IMR-90 (cell line): ENCODE results near the gene SYTL1. TPM values are rescaled to one million over a fixed set of nuclear protein-coding genes. Genes with fewer than 3 reads are reported as not detected.

Source experiments
- ATAC-seq: fragments of 200-7000 bp; cut with Tn5 transposase; 2 replicates; pipeline ENCODE4 v1.9.1; 2020; ENCODE audit warnings: low read depth, mild to moderate bottlenecking, moderate library complexity
- BruUV-seq: library from RNA; stranded (reverse); fragments of 400-500 nt; replicated peaks from 2 replicates; lab custom pipeline; 2021; lab: Mats Ljungman, UMichigan
- CTCF ChIA-PET: fragments of 300-600 bp; formaldehyde crosslinking; extraction: SDS; loops from one replicate; lab custom pipeline; 2021; ENCODE audit warnings: antibody characterized with exemption; lab: Yijun Ruan, JAX
- POLR2A ChIA-PET: fragments of 300-600 bp; sonication (Branson Sonifier 250); formaldehyde crosslinking; loops from one replicate; lab custom pipeline; 2022; ENCODE audit warnings: antibody characterized with exemption; ENCODE audit not compliant: unreplicated experiment; lab: Charles Lee
- DNase-seq: peaks from one replicate; pipeline ENCODE4 v3.0.0; 2013
- H2AFZ ChIP-seq: replicated peaks from 2 replicates; pipeline ENCODE3; 2013; ENCODE audit warnings: low read length, mild to moderate bottlenecking; ENCODE audit not compliant: poor library complexity
- H2AK5ac ChIP-seq: 2 replicates; pipeline ENCODE4 v1.6.1; 2013; ENCODE audit warnings: low read depth, low read length, inconsistent platforms
- H2AK9ac ChIP-seq: replicated peaks from 2 replicates; pipeline ENCODE3; 2013; ENCODE audit warnings: mild to moderate bottlenecking, low read depth, low read length, moderate library complexity; ENCODE audit not compliant: poor library complexity
- H2BK120ac ChIP-seq: 2 replicates; pipeline ENCODE4 v1.6.1; 2013; ENCODE audit warnings: low read depth, low read length, inconsistent platforms
- H2BK15ac ChIP-seq: 3 replicates; pipeline ENCODE4 v1.6.1; 2013; ENCODE audit warnings: low read depth, low read length, inconsistent platforms
- H2BK20ac ChIP-seq: 2 replicates; pipeline ENCODE4 v1.6.1; 2013; ENCODE audit warnings: low read depth, mild to moderate bottlenecking, inconsistent platforms, low read length, moderate library complexity
- H2BK5ac ChIP-seq: 2 replicates; pipeline ENCODE4 v1.6.1; 2013; ENCODE audit warnings: mild to moderate bottlenecking, low read depth, low read length, inconsistent platforms; ENCODE audit not compliant: poor library complexity, severe bottlenecking
- H3K14ac ChIP-seq: replicated peaks from 2 replicates; pipeline ENCODE4 v1.6.1; 2013; ENCODE audit warnings: low read depth, low read length, inconsistent platforms
- H3K18ac ChIP-seq: 2 replicates; pipeline ENCODE4 v1.6.1; 2013; ENCODE audit warnings: low read depth, low read length, control low read depth
- H3K23ac ChIP-seq: 2 replicates; pipeline ENCODE4 v1.6.1; 2013; ENCODE audit warnings: low read depth, low read length, inconsistent platforms
- H3K27ac ChIP-seq: 2 replicates; pipeline ENCODE4 v1.5.1; 2013; ENCODE audit warnings: mild to moderate bottlenecking, control low read depth, low read length; ENCODE audit not compliant: insufficient read depth
- H3K27me3 ChIP-seq: 2 replicates; pipeline ENCODE4 v1.6.1; 2013; ENCODE audit warnings: low read length; ENCODE audit not compliant: control insufficient read depth, insufficient read depth
- H3K36me3 ChIP-seq: 2 replicates; pipeline ENCODE4 v1.6.1; 2013; ENCODE audit warnings: low read length, mixed read lengths; ENCODE audit not compliant: control insufficient read depth, insufficient read depth
- H3K4ac ChIP-seq: 2 replicates; pipeline ENCODE4 v1.6.1; 2013; ENCODE audit warnings: low read depth, low read length, inconsistent platforms
- H3K4me1 ChIP-seq: 2 replicates; pipeline ENCODE4 v1.6.1; 2013; ENCODE audit warnings: low read length, mixed read lengths; ENCODE audit not compliant: control insufficient read depth, insufficient read depth
- H3K4me2 ChIP-seq: 2 replicates; pipeline ENCODE4 v1.6.1; 2013; ENCODE audit warnings: low read depth, mild to moderate bottlenecking, control low read depth, low read length, moderate library complexity
- H3K4me3 ChIP-seq: 2 replicates; pipeline ENCODE4 v1.5.1; 2013; ENCODE audit warnings: low read depth, mild to moderate bottlenecking, control low read depth, low read length, moderate library complexity; ENCODE audit not compliant: insufficient read depth
- H3K56ac ChIP-seq: 2 replicates; pipeline ENCODE4 v1.6.1; 2013; ENCODE audit warnings: low read length, inconsistent platforms; ENCODE audit not compliant: insufficient read depth; ENCODE audit errors: extremely low read depth
- H3K79me1 ChIP-seq, 2 experiments: 2 replicates each; pipeline ENCODE4 v1.6.1; 2013; ENCODE audit warnings: low read length in 2 of 2, inconsistent platforms in 1 of 2, low read depth in 1 of 2
- H3K9ac ChIP-seq: 2 replicates; pipeline ENCODE4 v1.6.1; 2013; ENCODE audit warnings: low read depth, low read length, control low read depth
- H3K9me1 ChIP-seq: 2 replicates; pipeline ENCODE4 v1.6.1; 2013; ENCODE audit warnings: low read length, inconsistent platforms; ENCODE audit not compliant: insufficient read depth
- H3K9me3 ChIP-seq: 2 replicates; pipeline ENCODE4 v1.6.1; 2013; ENCODE audit warnings: low read length; ENCODE audit not compliant: control insufficient read depth, insufficient read depth
- H4K20me1 ChIP-seq: 2 replicates; pipeline ENCODE4 v1.6.1; 2013; ENCODE audit warnings: low read length, inconsistent platforms; ENCODE audit not compliant: insufficient read depth
- H4K5ac ChIP-seq: 2 replicates; pipeline ENCODE4 v1.6.1; 2013; ENCODE audit warnings: mild to moderate bottlenecking, low read depth, low read length, control low read depth
- H4K8ac ChIP-seq, 2 experiments: 2 replicates each; pipeline ENCODE4 v1.6.1; 2013; ENCODE audit warnings: low read depth in 2 of 2, low read length in 2 of 2, control low read depth in 1 of 2, inconsistent platforms in 1 of 2
- H4K91ac ChIP-seq: 2 replicates; pipeline ENCODE4 v1.6.1; 2013; ENCODE audit warnings: low read depth, low read length, inconsistent platforms; ENCODE audit not compliant: insufficient read depth
- BHLHE40 ChIP-seq: fragments of 150-350 bp; IDR thresholded peaks from 2 replicates; pipeline ENCODE4 v1.6.1; 2016; ENCODE audit warnings: mild to moderate bottlenecking, low read depth, low read length
- CEBPB ChIP-seq: IDR thresholded peaks from 2 replicates; pipeline ENCODE4 v1.6.1; 2012; ENCODE audit warnings: low read depth, low read length, improper control_type of control experiment
- CHD1 ChIP-seq: IDR thresholded peaks from 2 replicates; pipeline ENCODE4 v1.6.1; 2012; ENCODE audit warnings: low read depth, low read length, improper control_type of control experiment
- CTCF ChIP-seq: conservative IDR thresholded peaks from 2 replicates; pipeline ENCODE4 v1.5.1; 2012; ENCODE audit warnings: mild to moderate bottlenecking, low read depth, low read length, improper control_type of control experiment
- ELK1 ChIP-seq: fragments of 150-350 bp; IDR thresholded peaks from 2 replicates; pipeline ENCODE4 v1.6.1; 2016; ENCODE audit warnings: low read depth, mild to moderate bottlenecking, low read length, moderate library complexity, borderline replicate concordance
- FOS ChIP-seq: fragments of 150-350 bp; IDR thresholded peaks from 2 replicates; pipeline ENCODE4 v1.6.1; 2016; ENCODE audit warnings: low read depth, low read length
- MAFK ChIP-seq: IDR thresholded peaks from 2 replicates; pipeline ENCODE4 v1.6.1; 2012; ENCODE audit warnings: low read depth, low read length, improper control_type of control experiment
- MAZ ChIP-seq: IDR thresholded peaks from 2 replicates; pipeline ENCODE4 v1.6.1; 2012; ENCODE audit warnings: low read depth, mild to moderate bottlenecking, low read length, improper control_type of control experiment, moderate library complexity, borderline replicate concordance
- MXI1 ChIP-seq: IDR thresholded peaks from 2 replicates; pipeline ENCODE4 v1.6.1; 2012; ENCODE audit warnings: low read depth, mild to moderate bottlenecking, low read length, moderate library complexity, borderline replicate concordance
- NFE2L2 ChIP-seq: fragments of 150-350 bp; IDR thresholded peaks from 2 replicates; pipeline ENCODE4 v1.6.1; 2016; ENCODE audit warnings: low read depth, mild to moderate bottlenecking, low read length
- POLR2A ChIP-seq: IDR thresholded peaks from 2 replicates; pipeline ENCODE4 v1.6.1; 2012; ENCODE audit warnings: mild to moderate bottlenecking, low read depth, low read length
- RAD21 ChIP-seq: IDR thresholded peaks from 2 replicates; pipeline ENCODE4 v1.6.1; 2012; ENCODE audit warnings: low read length, improper control_type of control experiment
- RCOR1 ChIP-seq: IDR thresholded peaks from 2 replicates; pipeline ENCODE4 v1.6.1; 2012; ENCODE audit warnings: mild to moderate bottlenecking, low read length, improper control_type of control experiment; ENCODE audit not compliant: insufficient replicate concordance
- RFX5 ChIP-seq: IDR thresholded peaks from 2 replicates; pipeline ENCODE4 v1.8.0; 2012; ENCODE audit warnings: low read depth, mild to moderate bottlenecking, low read length, moderate library complexity
- SMC3 ChIP-seq: fragments of 150-350 bp; IDR thresholded peaks from 2 replicates; pipeline ENCODE4 v1.6.1; 2016; ENCODE audit warnings: low read depth, mild to moderate bottlenecking, antibody characterized with exemption, low read length, moderate library complexity
- USF2 ChIP-seq: fragments of 150-350 bp; IDR thresholded peaks from 2 replicates; pipeline ENCODE4 v1.6.1; 2017; ENCODE audit warnings: mild to moderate bottlenecking, antibody characterized with exemption, low read length, low read depth
- WGBS, 2 experiments: methylation state at CpG; one replicate each; pipeline versions ENCODE4 v1.1.5 to v1.1.7; 2013; ENCODE audit warnings: missing lambda C conversion rate in 2 of 2; ENCODE audit not compliant: insufficient read length in 1 of 2; ENCODE audit errors: extremely low coverage in 2 of 2; 5-methylcytosine and 5-hydroxymethylcytosine counted together
- dilution Hi-C: fragments of 300-500 bp; cut with HindIII; formaldehyde crosslinking; loops from one replicate; pipeline ENCODE4 v1.14.3; 2018; ENCODE audit warnings: low sequenced_read_pairs; ENCODE audit not compliant: unreplicated experiment
- in situ Hi-C: fragments of 300-500 bp; cut with MboI; formaldehyde crosslinking; loops from 3 replicates; pipeline ENCODE4 v1.14.3; 2019; ENCODE audit warnings: low sequenced_read_pairs, inconsistent platforms, mixed read lengths
- intact Hi-C: fragments of 100-400 bp; cut with micrococcal nuclease; formaldehyde crosslinking; loops from 2 replicates; pipeline ENCODE4 v1.10.0; 2022
- polyA plus RNA-seq, 3 experiments: library from polyadenylated mRNA; depleted of rRNA; stranded (reverse); fragments of >200 nt; gene quantifications; 2 replicates each; pipeline ENCODE4 v1.2.3, GENCODE V29; 2012; ENCODE audit warnings: low replicate concordance in 1 of 3
- total RNA-seq: library from RNA; depleted of rRNA; stranded (reverse); fragments of >200 nt; gene quantifications from 2 replicates; pipeline ENCODE4 v1.2.3, GENCODE V29; 2012

SYTL1 gene
- total and polyA plus RNA-seq, 2 of the 4 experiments (the other 2 are of a cell fraction): 0.18 to 1.0 TPM

- POLR2A ChIA-PET: no interaction called here
- Histone ChIP-seq H3K79me1 (peaks cover 0 to 14% of the 10 kb centered on the region in 2 experiments; a peak in 3 of 4 replicates), H3K18ac (no peak overlapping the region), H3K9me3 (no peaks in the 10 kb centered on the region), H2BK5ac (no peak overlapping the region), H3K9ac (no peak overlapping the region), H3K4me2 (no peak overlapping the region), H3K4ac (no peak overlapping the region), H4K5ac (no peak overlapping the region), H2BK20ac (no peak overlapping the region), H3K23ac (no peak overlapping the region), H4K91ac (no peak overlapping the region), H4K20me1 (no peaks in the 10 kb centered on the region), H3K4me3 (no peak overlapping the region), H3K4me1 (peaks cover 8% of the 10 kb centered on the region), H2AK9ac (peak overlapping the region; percentile 2), H3K27ac (no peak overlapping the region), H2AFZ (peak overlapping the region; percentile 29), H2BK120ac (no peak overlapping the region), H3K14ac (no peak overlapping the region), H3K27me3 (peaks cover 8% of the 10 kb centered on the region; the same call in 1 of the 2 replicates), H4K8ac (no peak overlapping the region), H3K9me1 (peaks cover 9% of the 10 kb centered on the region), H2AK5ac (peak overlapping the region; percentile 64), H3K36me3 (no peaks in the 10 kb centered on the region), H3K56ac (no peak overlapping the region), H2BK15ac (no peak overlapping the region)
- ATAC-seq (no peak), DNase-seq (no peak)
- intact Hi-C loops: no loop called here
- WGBS, 2 experiments: no CpG with 5 or more reads among the region's 5 CpGs
- dilution Hi-C loops: no loop called here
- BruUV-seq: no TSS peak
- no peak for TF ChIP-seq BHLHE40
- peak; percentile 68 for TF ChIP-seq RAD21
- no peak for TF ChIP-seq CHD1
- no peak for TF ChIP-seq MAFK
- TF ChIP-seq FOS: no peak
- no peak for TF ChIP-seq POLR2A
- TF ChIP-seq RFX5: no peak; the same call in 1 of the 2 replicates
- no peak for TF ChIP-seq MAZ
- peak; percentile 71 for TF ChIP-seq CTCF
- no peak for TF ChIP-seq ELK1
- peak; percentile 71 for TF ChIP-seq SMC3
- no peak for TF ChIP-seq MXI1
- no peak for TF ChIP-seq USF2
- TF ChIP-seq CEBPB: no peak
- TF ChIP-seq RCOR1: no peak
- no peak for TF ChIP-seq NFE2L2
- CTCF ChIA-PET: interaction anchor here (1.1 to 3.6 kb wide), 5 partner anchors 20 to 92 kb away, joined by 3 to 16 read pairs (median 3); no protein-coding TSS in a partner anchor
- in situ Hi-C loops: no loop called here
These were observed 46.6 kb downstream of the SYTL1 start for GRCh38 chr1:27388337-27389005.
